HepG2 (cell line): ENCODE measurements around the gene PARP14.

Source experiments
- ARID2 ChIP-seq: sonication (generic); formaldehyde crosslinking; IDR thresholded peaks from 2 replicates; pipeline ENCODE4 v1.8.1; 2022; ENCODE audit warnings: mild to moderate bottlenecking, missing genetic modification reagents, borderline replicate concordance
- EZH2 ChIP-seq: conservative IDR thresholded peaks from 2 replicates; pipeline ENCODE4 v1.6.1; 2012; ENCODE audit warnings: mild to moderate bottlenecking, low read depth, low read length, moderate library complexity
- HNF4A ChIP-seq: sonication (generic); formaldehyde crosslinking; IDR thresholded peaks from 2 replicates; pipeline ENCODE4 v1.4.0; 2020; ENCODE audit warnings: missing genetic modification reagents
- MYC ChIP-seq: sonication (generic); formaldehyde crosslinking; IDR thresholded peaks from 2 replicates; pipeline ENCODE4 v1.9.0; 2021; ENCODE audit warnings: missing genetic modification reagents, borderline replicate concordance
- POLR2A ChIP-seq, 2 experiments: IDR thresholded peaks; 2 replicates each; pipeline ENCODE4 v1.6.1; 2011; ENCODE audit warnings: low read depth in 2 of 2, low read length in 2 of 2, mild to moderate bottlenecking in 1 of 2, moderate library complexity in 1 of 2; ENCODE audit not compliant: insufficient read depth in 1 of 2
- TAF1 ChIP-seq: sonication (generic); formaldehyde crosslinking; IDR thresholded peaks from 2 replicates; pipeline ENCODE4 v1.4.0; 2020; ENCODE audit warnings: missing genetic modification reagents
- YY1 ChIP-seq: IDR thresholded peaks from 2 replicates; pipeline ENCODE4 v1.6.1; 2011; ENCODE audit warnings: low read length, low read depth, moderate library complexity, mild to moderate bottlenecking; ENCODE audit not compliant: insufficient read depth, insufficient replicate concordance
- ZFP36 ChIP-seq: fragments of 150-350 bp; IDR thresholded peaks from 2 replicates; pipeline ENCODE4 v1.6.1; 2018; ENCODE audit warnings: borderline replicate concordance, low read length, low read depth; ENCODE audit not compliant: partially characterized antibody
- ZNF274 ChIP-seq: sonication (generic); formaldehyde crosslinking; IDR thresholded peaks from 2 replicates; pipeline ENCODE4 v1.5.1; 2020; ENCODE audit warnings: mild to moderate bottlenecking, missing genetic modification reagents
- TF ChIP-seq, protein P1 (sequence below): sonication (generic); formaldehyde crosslinking; IDR thresholded peaks from 2 replicates; pipeline ENCODE4 v1.5.0; 2020; ENCODE audit warnings: mild to moderate bottlenecking, missing genetic modification reagents, moderate library complexity

DNA sequence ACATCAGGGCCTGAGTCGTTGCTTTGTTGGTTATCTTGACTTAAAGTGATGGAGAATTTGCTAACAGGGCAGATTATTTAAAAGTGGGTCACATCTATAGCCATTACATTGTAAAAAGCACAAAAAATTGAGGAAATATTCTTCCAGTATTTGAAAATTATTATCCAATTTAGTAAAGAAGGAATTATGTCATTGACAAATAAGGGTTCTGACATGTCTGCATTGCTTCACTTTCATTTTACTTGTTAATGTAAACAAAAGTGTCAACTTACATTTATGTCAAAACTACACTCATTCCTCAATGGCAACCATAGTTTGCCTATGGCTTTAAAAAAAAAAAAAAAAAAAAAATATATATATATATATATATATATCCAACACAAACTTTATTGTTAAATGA lies 3.4 kb upstream of the PARP14 start:
- TF ChIP-seq EZH2 (no peak), POLR2A (IDR thresholded peaks at IDR 0.05; ENCODE audit: insufficient read depth in 1 of 2, low read depth in 2 of 2, low read length in 2 of 2) (no peak), ZFP36 (no peak), MYC (no peak), TAF1 (CRISPR knock-in tag) (no peak), ZNF274 (CRISPR knock-in tag) (no peak), HNF4A (CRISPR knock-in tag) (no peak), YY1 (no peak), ARID2 (CRISPR knock-in tag) (no peak)
- TF ChIP-seq, protein P1, sequence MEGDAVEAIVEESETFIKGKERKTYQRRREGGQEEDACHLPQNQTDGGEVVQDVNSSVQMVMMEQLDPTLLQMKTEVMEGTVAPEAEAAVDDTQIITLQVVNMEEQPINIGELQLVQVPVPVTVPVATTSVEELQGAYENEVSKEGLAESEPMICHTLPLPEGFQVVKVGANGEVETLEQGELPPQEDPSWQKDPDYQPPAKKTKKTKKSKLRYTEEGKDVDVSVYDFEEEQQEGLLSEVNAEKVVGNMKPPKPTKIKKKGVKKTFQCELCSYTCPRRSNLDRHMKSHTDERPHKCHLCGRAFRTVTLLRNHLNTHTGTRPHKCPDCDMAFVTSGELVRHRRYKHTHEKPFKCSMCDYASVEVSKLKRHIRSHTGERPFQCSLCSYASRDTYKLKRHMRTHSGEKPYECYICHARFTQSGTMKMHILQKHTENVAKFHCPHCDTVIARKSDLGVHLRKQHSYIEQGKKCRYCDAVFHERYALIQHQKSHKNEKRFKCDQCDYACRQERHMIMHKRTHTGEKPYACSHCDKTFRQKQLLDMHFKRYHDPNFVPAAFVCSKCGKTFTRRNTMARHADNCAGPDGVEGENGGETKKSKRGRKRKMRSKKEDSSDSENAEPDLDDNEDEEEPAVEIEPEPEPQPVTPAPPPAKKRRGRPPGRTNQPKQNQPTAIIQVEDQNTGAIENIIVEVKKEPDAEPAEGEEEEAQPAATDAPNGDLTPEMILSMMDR (CRISPR knock-in tag): no peak
